COLO829 (cell line): ENCODE results near the gene PRDM1.

Source experiments
- DNase-seq: peaks from one replicate; pipeline ENCODE4 v3.0.0; 2012; ENCODE audit warnings: low spot score

PRDM1 gene

DNA sequence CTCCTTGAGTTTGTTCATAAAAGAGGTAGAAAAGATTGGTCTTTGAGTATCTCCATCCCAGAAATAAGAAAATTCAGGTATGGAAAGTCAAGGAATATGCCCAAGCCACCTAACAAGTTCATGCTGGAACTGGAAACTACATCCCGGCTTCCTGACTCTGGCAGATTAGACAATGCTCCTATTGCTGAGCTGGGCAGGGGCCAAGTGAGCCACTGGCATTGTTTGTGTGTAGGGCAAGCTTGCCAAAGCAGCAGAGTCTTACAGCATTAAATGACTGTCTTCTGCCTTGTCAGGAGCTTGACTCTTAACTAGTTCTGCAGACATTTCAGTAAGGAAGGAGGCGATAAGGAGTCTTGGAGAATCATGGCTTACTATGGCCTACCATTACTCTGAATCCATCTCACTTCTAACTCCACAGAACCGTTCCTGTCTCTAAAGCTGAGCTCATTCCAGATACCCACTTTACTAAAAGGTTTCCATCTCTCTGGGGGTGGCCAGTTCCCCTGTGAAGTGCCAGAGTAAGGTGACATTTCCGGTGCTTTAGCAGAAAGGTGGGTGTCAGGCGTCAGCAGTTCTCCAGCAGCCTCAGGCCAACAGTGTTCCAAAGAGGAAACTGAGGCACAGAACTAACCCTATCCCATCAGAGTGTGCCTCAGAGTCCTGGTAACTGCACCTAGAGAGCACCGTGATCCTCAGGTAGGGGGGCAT, 30.1 kb downstream of the PRDM1 start:
- no peak for DNase-seq

DNA sequence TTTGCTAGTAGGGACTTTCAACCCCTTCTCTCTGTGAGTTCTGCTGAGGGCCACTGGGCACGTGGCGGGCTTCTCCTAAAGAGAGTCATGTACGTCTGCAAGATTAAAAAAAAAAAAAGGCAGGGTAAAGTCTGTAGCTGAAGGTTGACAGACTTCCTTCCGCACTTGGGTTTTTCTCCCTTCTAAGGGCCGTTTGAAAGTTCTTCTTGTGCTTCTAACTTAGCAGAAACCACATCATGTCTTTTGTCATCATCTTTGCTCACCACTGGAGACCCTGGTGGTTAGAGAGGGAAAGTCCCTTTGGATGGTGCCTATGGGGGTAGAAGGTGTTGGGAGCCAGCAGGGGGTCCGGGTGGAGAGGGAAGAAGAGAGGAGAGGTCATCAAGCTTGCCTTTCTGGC, 31.4 kb downstream of the PRDM1 start:
- DNase-seq, result no peak

DNA sequence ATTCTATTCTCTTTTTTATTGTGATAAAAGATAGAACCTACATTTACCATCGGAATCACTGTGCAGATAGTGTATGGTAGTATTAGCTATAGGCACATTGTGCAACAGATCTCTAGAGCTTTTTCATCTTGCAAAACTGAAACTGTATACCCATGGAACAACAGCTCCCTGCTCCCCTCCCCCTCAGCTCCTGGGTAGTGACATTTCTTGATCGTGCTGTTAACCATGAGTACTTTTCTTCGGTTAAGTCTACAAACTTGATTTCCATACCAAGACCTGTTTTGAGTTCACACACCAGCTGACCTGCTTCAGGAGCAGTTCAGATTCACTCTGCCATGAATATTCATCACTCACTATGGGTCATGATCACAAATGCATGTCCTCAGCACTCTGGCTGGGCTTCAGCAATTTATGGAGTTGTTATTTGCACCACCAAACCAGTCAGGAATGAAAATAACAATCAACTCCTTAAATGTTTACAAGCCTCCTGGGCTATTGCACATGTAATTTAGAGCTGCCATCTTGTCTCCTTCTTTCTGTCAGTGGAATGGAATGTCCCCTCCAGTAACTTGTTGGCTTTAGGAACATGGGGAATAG, 32.8 kb downstream of the PRDM1 start:
- no peak for DNase-seq

DNA sequence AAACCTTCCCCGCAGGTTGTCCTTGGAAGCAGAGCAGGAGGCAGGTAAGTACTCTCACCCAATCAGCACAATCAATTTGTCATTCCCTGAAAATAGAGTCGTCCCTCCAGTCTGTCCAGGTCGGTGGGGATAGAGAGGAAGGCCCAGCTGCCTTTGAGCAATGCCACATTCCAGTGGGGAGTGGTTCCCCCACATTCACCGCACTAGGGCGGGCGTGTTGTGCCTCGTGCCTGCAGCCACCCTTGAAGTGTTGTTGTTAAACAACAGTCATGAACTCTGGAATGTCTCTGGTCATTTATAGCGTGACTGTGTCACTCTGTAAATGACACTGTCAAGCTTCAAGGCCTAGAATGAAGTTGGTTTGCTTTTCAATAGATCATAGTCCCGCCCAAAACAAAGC, 33.4 kb downstream of the PRDM1 start:
- no peak for DNase-seq

DNA sequence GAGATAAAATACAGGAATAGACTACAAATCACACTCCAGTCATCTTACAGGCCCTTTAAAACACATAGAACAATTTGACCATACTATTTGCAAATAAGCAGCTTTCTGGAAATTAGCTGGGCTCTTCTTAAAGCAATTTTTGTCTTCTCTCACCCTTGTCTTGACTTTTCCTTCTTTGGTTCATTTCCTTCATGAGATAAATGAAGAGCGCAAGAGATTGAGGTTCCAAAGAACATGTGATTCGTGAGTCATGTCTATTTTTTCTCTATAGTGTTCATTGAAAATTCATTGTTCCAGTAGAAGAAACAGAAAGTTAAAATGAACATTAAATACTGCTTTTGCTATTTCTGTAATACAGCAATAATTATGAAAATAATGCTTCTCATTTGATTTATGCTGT, 33.9 kb downstream of the PRDM1 start:
- DNase-seq, result peak; percentile 30

DNA sequence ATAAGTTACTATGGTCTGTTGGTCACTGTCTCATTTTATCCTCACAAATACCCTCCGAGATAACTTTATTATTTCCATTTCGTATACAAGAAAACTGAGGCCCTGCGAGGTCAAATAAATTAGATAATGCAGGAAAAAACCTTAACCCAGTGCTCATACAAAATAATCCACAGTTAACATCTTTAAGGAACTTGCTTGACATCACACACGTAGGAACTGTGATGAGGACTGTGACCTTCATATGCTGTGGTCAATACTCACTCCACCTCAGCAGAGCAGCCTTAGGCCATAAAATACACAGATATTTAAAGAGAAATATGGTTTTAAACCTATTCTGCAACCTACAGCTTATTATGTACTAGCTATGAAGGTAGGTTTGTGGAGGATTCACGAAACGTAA, 34.3 kb downstream of the PRDM1 start:
- DNase-seq, result no peak

DNA sequence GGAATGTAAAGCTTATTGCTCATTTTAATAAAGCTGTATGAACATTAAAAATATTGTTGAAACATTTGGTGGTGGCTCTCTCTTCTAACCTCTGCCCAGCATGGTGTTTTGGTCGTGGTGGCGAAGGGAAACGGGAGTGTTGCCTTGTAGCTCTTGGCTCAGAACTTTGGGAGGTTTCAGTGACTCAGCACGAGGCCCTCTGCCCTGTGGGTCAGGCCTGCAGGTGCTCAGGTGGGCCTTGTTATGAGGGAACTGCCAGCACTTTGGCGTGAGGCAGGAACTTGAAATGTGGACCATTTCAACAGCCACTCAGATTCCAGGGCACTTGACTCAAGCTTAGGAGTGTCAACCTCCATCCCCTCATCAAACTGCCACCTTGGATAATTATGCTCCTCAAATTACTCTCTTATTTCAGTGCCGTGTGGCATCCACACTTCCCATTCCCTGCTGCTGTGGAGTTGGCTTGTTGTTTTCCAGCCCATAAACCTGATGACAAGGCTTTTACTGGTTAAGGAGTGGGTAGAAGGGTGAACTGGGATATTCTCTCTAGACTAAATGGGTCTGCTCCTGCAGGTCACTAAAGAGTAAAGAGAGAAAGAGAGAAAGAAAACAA, 36.3 kb downstream of the PRDM1 start:
- no peak for DNase-seq

DNA sequence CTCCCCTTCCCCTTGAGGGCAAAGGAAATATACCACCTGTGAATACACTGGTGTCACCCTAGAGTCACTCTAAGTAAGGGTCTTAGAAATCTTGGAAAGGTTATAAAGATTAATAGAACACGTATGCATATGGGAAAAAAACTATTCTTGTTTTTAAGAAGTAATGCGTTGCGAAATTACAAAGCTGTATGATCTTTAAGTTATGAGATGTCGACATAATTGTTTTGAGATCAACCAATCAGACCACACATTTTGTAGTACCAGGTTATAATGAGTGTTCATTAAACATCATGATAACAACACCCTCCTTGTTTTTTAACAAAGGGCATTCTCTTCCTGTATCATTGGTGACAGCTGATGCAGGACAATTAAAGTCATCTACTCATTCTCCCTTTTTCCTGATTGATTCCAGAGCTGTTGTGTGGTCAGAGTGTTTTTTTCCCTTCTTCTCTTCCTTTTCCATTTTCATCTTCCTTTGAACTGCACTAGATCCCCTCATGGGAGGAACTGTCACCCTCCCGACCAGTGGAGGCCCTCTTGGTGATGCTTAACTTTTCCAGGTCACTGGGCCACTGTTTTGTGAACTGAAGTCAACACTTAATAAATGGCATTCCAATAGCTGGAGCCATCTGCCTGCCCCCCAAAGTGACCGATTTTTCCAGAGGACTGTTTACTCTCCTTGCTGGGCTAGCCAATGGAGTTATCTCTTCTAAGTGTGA, 37.0 kb downstream of the PRDM1 start:
- DNase-seq, result no peak

DNA sequence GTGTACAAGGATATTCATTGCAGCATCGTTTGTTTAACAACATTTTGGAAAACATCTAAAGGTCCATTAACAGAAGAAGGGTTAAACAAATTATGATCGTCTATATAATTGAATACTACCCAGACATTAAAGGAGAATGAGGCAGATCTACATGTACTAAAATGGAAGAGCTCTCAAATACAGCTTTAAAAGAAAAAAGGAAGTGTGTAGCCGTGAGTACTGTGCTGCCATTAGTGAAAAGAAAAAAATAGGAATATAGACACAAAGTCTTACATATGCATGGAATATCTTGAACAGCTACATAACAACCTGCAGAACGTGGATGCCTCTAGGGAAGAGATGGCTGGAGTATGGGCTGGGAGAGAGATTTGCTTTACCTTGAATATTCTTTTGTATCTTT, 37.9 kb downstream of the PRDM1 start:
- no peak for DNase-seq

DNA sequence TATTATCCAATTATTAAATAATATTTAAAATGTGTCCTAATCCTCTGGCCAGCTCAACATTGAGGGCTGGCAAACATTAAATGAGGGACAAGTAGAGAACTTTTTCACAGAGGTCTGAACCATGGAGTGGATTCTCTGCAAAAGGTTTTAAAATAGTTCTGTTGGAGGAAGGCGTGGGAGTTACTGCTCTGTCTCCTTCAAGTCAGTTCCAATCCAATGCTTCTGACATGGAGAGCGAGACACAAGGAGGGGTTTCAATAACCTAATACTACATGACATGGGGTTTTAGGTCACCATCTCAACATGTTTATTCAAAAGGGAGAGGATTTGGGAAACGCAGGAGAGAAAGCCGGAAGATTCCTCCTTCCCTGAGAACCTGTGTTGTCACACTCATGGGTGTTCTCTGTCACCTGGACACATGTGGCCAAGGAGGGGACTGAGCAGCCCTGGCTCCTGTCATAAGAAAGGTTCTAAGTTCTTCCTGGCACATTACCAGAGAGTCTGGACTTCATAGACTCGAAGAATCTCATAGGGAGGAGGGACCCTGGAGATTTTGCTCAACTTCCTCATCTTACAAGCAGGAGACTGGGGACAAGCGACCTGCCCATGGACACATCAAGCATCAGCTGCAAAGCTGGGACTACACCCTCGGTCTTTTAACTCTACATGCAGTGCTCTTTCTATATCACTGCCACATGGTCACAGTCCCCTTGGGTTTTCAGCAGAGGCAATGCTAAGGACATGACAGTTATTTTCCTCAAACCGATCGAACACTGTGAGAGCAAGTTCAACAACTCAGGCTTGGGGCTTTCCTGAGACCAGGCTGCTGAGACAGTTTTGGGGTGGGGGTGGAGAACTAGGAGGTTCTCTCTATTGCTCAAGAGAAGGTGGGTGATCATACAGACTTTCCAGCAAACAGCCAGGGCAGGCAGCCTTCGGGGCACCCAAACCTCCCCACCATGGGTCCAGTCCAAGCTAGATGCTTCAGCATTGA, 38.6 kb downstream of the PRDM1 start:
- no peak for DNase-seq

DNA sequence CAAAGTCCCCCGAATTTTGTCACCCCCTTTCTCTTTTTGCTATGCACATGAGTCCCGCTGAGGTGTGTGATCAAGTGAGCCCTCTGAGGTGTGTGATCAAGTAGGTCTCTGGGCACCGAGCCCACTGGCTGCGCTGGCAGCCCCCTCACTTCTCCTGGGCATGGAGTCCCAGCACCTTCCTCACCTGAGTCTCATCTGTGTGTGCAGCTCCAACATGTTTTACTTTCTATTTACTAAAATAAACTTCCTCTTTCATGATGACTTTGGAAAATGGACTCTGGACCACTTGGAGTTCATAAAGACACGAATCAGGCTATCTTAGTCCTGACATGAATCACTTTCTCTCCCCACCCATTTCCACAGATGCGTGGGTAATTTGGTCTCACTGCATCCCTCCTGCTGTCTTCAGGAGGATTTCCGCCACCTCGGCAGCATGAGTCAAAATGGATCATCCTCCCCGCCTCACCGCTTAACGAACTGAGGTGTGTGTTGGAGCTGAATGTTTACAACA, 39.8 kb downstream of the PRDM1 start:
- DNase-seq, result no peak

DNA sequence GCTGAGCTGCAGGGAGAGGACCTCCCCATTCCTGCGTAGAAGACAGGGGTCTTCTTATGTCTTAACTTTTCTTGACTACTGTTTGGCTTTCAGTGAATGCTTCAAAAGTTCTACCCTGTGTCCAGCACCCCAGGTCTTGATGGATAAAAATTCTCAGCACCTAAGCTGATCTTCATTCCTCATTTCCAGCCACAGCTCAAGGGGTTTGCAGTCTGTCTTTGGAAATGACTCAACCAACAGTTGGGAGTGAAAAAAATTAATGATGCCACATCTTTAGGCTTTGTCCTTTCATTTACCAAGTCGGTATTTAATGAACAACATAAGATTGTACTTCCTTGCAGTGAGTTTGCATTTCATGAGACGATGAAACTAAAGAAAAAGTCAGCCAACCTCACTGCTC, 40.3 kb downstream of the PRDM1 start:
- no peak for DNase-seq

DNA sequence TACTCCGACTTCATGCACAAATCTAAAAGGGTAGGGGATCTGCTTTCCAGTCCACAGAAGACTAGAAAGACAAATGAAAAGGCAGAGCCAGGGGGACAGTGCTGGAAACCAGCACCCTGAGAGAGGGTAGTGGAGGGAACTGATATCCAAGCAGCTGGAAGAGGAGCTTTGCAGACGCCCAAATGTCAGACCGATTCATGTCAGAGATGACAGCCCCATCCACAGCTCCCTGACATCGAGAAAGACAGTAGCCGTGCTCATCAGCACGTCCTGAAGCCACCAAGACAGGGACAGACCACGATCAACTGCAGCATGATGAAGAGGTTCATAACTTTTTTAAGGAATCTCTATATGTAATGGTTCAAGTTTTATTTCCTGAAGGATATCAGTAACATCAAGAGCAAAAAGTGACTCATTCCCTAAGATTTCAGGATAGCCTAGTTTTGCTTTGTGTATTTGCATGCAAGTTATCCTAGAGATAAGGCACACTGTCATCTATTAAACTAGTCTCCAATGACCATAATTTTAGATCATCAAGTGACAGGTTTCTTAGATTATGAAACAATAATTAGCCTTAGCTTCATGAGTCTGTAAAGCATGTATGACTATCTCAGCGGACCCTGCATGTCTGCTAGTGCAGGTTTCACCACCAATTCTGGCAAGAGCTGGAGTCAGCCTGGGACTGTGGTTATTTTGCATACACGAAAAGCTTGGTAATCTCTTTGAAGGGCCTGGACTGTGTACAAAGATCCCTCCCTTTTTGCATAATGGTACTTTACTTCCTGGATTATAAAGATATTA, 43.0 kb downstream of the PRDM1 start:
- peak; percentile 15 for DNase-seq

DNA sequence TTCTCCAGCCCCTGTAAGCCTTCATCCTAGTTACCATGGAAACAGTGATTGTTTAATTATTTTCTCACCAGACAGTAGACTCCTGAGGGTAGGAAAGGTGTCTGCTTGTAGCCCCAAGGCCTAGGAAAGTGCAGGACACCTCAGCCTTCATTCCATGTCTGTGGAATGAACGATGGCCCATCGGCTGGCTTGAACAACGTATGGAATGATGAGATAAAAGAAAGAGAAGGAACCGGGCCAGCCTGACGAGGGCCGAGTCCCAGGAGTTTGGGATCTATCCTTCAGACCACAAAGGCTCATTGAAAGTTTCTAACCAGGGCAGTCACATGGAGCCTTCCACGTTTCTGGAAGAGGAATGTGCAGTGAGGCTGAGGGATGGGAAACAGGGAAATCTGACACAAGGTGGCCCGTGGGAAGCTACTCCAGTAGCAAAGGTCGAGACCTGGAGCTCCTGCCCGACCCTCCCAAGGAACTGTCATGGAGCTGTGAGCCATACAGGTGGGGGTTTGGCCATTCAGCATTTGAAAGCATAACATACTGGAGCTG, 46.1 kb downstream of the PRDM1 start:
- DNase-seq, result no peak

DNA sequence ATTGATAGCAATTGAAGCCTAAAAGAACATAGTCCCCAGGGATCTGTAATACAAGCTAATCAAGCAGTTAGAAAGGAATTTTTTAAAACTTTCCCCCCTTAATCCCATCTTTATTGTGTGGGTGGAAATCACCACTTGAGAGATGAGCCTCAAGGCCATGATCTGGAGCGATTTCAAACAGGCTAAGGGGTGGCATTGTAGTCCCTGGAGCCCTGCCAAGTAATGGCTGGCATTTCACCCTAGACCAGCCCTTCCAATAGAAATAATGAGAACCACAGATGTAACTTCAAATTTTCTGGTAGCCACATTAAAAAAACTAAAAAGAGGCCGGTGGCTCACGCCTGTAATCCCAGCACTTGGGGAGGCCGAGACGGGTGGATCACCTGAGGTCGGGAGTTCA, 46.9 kb downstream of the PRDM1 start:
- DNase-seq, result no peak

DNA sequence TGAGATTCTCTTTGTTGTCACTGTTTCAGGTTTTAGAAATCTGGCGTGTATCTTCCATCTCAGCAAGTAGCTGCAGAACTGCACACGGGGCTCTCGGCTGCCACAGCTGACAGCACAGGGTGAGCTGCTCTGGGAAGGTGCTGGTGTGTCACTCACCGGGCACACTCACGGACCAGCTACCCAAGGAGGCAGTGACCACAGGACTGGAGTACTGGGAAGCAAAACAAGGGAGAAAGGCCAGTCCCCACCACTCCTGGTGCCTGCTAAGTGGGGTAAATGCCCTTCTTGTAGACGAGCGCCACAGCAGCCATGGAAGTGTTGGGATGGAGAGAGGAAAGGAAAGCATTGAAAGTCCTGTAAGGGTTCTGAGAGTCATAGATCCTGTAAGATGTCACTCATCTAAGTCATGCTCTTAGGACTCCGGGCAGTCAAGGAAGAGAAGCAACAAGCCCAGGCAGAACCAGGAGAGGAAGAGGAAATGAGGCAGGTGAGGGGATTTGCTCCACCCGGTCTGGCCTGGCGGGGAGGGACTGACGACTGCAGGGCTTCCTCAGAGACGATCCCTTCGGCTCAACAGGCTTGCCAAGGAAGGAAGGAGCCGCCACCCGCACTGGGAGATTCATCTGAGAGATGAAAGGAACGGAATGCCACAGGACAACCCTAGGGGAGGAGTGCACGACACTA, 48.1 kb downstream of the PRDM1 start:
- DNase-seq, result no peak

DNA sequence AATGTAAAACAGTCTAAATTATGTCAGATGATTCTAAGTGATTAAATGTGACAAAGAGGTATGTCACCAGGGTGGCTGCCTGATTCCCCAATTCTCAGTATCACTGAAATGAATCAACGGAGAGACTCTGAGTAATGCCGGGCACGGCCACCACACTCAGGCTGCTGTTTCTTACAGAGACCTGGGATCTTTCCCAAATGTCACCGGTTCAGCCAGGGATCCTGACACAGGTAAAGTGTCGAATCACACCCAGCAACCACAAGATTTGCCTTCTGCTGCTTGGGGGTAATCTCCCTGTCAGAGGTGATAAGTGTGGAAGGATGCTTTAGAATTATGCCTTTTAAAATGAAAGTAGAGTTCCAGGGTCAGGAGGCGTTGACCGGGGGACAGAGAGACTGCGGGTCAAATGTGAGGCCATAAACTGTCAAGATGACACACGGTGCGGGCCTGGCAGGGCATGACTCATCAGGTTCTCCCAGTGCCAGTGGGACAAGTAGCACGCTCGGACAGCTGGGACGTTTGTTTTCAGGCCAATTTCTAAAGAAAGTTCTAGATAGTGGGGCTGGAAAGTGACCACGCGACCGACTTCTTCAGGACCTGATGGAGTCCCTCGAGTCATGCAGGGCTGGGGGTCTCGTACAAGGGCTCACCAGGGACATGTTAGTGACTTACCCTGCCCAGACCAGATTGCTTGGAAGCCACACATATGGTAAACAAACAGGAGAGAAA, 48.9 kb downstream of the PRDM1 start:
- DNase-seq, result no peak

DNA sequence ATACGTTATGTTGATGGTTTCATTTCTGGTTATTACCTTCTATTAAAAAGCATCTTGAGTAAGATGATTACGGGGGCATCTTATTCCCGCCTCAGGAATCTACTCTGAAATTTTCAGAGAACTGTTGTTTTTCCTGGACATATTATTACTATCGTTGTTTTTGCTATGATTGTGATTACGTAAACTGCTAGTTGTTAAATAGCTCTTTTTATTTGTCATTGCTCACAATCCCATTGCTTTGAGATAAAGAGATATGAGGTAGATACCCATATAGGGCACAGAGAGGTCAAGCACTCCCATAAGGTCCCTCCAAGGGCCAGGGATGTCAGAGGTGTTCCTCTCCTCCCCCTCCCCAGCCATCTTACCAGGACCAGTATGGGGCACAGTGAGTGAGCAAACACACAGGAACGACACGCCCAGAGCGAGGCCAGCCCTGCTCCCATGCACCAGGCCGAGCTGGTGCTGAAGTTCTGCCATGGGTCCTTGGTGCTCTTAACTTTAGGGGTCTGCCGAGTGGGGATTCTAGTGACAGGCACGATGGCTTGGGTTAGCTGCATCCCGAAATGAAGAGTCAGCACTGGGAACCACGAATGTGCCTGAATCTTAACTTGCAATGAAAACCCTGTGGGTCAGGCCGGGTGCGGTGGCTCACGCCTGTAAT, 49.9 kb downstream of the PRDM1 start:
- no peak for DNase-seq

DNA sequence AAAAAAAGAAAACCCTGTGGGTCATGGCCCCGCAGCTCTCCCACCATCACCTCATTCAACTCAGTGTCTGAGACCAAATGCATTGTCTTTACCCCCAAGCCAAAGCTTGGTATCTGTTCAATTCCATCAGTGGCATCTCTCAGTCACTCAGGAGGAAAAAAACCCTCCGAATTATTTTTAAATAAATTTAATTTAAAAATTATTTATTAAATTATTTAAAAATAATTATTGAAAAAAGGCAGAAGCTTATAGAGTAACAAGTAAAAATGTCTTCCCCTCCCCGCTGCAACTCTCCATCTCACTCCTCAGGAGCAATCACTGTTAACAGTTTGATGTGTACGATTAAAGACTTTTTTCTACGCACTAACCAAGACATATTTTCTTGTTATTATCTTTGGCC, 50.7 kb downstream of the PRDM1 start:
- no peak for DNase-seq
